Measurements from ENCODE around the gene CDS2.
A peak's percentile ranks its signal among the peaks of the same experiment; 100 is the strongest.

Gene CDS2

DNA sequence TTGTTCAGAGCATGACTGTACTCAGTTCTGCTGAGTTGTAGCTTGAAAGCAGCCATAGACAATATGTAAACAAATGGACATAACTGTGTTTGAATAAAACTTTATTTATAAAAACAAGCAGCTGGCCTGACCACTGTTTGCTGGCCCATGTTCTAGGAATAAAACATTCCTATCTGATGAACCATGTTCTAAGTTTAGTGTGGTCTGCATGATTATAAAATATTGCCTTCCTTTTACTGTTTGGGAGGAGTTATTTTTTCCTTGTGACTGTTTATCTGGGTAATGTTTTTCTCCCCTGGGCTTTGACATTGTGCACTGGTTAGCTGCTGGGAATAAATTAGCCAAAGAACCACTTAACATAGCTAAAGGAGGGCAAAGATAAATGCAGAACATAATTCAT is 55.1 kb downstream of the CDS2 start:
- DNase-seq, result no peak

DNA sequence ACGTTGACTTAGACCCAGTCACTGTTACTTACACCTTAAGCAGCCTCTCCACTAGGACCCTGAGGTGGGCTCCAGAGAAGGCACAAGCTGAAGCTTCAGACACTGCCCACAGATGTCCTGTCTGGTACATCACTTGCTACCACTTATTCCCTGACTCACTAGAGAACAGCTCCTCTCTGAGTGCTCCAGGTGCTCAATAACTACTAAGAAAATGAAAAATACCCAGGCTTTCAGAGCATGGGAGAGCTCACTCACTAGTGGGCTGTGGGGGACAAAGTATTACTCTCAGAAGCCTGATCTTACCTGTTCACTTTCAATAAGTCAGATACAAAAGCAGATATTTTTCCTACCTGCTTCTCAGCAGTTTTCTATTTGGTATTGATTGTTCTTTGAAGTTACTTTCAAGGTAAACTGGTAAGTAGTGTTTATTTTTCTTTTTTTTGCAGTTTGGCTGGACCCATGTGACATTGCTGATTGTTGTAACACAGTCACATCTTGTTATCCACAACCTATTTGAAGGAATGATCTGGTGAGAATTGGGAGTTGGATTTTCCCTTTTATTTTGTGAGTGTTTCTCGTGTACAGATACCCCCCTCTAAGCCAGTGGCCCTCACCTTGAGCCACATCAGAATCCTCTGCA is 55.9 kb downstream of the CDS2 start:
- no peak for DNase-seq

DNA sequence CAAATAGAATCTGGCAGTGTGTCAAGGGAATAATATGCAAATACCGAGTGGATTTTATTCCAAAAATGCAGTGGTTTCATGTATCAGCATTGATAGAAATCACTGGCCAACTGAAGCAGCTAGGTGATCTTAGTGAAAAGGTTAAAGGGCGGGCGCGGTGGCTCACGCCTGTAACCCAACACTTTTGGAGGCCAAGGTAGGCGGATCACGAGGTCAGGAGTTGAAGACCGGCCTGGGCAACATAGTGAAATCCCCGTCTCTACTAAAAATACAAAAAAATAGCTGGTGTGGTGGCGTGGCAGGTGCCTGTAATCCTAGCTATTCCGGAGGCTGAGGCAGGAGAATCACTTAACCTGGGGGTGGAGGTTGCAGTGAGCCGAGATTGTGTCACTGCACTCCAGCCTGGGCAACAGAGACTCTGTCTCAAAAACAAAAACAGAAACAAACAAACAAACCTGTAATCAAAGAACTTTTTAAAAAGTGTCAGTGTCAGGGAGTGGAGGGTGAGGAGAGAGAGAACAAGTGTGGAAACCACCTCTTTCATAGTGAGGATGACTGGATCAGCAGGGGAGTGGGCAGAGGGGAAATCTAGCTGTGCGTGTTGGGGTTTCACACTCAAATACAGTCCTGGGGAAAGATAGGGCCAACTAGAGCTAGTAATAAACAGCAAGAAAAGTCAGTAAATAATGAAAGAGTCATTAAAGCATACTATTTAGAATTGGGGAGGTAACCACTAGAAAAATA is 57.1 kb downstream of the CDS2 start:
- DNase-seq, result no peak

DNA sequence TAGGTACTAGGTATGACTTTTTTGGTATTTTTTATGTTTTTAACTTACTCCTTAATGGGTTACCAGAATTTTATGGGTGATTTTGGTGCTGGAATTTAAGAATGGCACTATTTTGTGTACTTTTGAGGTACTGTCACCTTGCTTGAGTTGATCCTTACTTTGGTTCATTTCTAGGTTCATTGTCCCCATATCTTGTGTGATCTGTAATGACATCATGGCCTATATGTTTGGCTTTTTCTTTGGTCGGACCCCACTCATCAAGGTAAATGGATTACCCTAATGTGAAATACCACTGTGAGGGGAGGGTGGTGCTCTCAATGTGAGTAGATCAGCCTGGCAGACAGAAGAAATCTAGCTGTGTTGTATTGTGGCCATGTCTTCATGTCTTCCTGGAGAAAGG is 57.9 kb downstream of the CDS2 start:
- no peak for DNase-seq

DNA sequence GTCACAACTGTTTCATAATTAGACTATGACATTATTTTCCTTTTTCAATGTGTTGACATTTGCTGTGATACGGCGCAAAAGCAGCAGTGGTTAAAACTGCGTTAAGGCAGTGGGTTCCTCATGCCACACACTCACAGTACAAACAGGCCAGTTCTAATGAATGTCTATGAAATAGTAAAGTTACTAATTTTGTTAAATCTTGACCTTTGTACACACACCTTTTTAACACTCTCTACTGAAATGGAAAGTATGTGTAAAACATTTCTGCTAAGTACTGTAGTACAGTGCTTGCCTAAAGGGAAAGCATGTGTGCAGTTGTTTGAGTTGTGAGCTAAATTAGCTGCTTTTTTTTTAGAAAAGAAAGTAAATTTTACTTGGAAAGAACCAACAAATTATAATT is 60.3 kb downstream of the CDS2 start:
- DNase-seq, result no peak

DNA sequence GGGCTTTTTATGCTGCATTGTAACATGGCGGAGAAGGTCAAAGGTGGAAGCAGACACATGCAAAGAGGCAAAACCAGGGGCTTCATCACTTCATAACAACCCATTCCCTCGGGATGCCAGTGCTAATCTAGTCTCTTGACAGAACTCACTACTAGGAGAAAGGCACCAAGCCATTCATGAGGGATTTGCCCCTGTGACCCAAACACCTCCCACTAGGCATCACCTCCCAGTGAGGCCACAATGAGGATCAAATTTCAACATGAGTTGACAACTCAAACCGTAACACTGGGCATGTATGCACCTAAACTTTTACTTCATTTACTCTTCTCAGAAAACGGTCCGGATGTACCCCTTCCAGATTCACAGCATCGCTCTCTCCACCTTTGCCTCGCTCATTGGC is 61.9 kb downstream of the CDS2 start:
- DNase-seq, result no peak

DNA sequence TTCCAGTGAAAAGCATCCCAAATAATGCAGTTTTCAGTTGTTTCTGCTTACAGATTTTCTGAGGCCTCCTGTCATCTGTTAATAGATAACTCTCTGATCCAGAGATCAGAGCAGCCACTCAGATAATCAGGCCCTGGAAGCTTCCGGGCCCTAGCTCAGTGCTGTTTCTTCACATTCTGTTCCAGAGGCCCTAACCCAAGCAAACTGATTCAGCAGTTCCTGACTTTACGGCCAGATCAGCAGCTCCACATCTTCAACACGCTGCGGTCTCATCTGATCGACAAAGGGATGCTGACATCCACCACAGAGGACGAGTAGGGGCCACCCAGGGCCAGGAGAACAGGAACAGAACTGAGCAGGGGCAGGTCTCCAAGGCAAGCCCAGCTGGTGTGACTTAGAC is 63.1 kb downstream of the CDS2 start:
- DNase-seq, result no peak

DNA sequence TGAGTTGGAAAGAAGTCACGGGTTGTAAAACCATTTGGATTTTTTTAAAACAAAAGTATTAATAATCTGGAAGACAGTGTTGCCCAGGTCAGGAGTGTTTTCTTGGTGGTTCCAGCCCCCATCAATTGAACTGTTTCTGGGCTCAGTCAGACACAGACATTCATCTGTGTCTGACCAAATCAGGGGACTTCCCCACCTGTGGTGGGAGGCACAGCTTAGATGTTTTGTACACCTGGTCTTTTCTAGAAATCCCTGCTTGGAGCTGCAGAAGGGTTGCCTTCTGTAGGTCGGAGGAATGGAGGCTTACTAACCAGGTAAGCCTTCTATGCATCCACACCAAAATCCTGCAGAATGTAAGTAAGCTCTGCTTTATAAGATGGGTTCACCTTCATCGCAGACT is 63.6 kb downstream of the CDS2 start:
- no peak for DNase-seq

DNA sequence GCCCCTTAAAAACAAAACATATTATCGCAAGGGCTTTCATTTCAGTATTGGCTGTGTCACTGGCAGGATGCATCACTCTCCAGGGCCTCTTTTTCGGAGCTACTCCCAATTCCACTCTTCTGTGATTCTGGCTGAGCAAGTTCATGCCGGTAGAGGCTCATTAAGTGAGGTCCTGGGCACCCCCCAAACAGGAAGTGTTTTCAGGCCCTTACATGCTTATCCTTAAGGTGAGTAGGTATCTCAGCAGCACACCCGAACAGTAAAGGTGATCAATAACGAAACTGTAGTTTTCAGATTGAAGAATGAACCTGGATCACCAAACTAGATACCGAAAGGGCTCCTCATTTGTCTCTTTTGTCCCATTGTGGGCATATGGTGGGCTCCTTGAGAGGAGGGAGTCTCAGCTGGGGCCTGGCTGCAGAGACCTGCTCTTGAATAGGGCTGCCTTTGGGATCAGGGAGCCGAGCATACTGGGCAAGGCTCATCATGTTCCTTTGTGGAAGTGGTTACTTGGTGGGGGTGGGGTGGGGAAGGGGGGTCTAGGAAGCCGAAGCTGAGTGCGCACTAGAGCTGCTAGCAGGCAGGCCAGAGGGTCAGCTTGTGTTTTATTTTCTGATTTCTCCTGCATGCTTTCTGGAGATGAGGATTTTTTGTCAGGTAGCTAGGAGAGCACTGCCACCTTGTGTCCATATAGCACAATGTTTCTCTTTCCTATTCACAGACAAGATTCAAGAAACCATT is 65.2 kb downstream of the CDS2 start:
- peak; percentile 57 for DNase-seq

DNA sequence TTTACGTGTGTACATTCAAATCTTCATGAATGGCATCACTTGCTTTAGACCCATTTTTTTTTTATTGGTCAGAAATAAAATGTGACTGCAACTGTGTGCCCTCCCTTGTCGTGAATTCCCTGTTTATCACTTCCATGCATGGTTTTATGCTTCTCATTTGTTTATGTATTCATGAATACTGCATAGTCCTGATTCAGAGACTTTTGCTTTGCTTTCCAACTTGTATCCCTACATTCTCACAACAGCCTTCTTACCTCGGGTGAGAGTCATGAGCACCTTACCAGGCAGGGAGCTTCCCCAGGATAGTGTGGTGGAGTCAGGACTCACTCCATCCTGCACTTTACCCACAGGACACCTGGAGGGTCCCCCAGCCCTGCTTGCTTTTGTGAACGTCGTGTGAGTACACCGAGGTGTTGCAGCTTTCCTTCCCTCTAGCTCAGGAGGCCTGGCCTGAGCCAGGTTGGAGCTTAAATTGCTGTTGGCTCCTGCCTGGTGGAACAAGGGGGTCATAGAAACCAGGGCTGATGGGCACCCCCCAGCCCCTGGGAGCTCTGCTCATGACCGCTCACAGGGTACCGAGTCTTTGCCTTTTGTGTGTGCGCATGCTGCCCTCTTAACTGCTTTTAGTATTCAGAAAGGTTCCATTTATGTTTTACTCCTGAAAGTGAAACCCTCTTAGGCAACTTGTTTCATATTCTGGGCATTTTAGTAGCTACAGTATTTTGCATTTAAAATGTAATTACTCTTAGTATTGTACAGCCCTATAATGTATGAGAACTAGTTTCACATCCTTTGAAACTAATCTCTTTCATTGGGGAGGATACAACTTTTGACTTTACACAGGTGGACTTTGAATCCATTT is 66.0 kb downstream of the CDS2 start:
- DNase-seq, result no peak

DNA sequence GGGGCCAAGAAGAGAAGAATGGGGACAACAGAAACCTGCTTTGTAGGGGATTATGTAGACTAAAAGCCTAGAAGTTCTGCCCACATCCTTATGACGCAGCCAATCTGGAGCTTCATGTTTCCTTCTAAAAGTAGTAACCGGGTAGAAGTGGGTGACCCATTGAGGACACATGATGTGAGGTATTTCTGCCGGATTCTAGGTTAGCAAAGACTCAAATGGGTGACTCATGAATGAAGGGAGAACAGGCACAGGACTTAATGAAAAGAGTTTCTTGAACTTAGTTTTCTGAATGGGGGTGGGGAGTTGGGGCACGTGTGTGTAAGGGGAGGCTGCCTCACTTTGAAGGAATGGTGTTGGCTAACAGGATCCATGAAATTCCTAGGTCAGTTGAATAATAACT is 68.8 kb downstream of the CDS2 start:
- no peak for DNase-seq

DNA sequence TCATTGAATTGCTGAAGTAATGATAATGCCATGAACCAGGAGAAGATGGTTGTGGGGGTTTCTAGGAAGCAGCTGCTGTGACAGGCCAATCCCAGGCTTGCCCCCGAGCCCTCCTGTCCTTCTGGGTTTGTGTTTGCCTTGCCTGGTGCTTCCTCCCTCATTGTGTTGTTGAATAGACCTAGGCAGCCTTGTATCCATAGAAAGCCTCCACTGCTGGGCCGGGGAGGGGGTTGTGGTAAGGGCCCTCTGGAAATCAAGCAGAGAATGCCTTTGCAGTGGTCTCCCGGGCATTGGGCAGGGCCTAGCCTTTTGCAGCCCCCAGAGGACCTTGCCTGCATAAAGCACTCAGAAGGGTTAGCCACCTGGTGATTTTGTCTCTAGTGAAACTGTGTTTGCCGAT is 69.3 kb downstream of the CDS2 start:
- DNase-seq, result no peak

DNA sequence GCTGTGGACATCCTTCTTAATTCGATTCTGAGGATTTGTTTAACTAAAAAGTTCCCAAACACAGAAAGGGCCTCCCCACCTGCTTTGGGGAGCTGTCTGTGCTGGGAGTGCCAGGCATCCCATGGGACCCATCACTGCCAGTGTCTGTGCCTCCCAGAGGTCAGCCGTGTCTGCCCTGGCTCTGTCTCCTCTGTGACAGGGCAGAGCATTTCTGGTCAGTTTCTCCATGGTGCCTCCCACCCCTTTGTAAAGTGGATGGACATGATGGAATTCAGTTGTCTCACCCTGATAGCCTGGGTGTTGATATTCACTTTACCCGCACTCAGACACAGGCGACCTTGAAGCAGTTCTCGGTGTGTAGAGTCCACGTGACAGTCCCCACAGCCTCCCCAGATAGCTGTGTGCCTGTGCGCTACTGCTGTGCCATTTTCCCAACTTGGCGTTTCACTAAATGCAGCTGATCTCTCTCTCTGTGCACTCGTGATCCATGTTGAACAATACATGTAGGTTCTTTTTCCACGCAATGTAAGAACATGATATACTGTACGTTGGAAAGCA is 70.5 kb downstream of the CDS2 start:
- no peak for DNase-seq

DNA sequence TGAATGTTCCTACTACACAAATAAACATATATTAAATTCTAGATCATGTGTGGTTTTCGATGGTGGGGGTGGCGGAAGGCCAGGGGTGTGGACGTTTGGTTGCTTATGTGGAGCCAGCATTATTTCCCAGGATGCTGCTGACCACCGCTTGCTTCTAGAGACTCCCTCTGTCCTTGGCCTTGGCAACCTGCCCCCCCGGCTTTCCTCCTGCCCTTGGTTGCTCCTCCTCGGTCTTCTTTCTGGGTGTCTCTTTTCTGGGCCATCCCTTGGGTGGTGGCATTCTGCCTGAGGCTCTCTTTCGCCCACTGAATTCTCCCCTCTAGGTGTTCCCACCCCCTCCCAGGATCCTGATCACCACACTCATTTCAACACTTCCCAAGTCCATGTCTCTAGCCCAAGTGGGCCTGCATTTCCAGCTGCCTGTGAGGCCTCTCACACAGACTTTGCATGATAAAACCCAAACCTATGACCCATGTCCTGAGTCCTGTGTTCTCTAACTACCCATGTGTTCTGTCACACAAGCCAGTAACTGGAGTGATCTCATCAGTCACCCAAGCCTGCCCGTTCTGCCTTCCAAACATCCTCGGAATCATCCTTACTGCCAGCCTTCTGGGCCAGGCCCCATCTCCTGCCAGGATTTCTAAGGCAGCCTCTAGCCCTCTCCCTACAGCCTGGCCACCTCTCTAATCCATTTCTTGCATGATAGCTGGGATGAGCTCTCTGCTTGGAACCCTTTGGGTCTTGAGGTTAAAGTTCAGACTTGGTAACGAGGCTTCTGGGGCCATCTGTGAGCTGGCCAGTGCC is 71.2 kb downstream of the CDS2 start:
- DNase-seq, result no peak

DNA sequence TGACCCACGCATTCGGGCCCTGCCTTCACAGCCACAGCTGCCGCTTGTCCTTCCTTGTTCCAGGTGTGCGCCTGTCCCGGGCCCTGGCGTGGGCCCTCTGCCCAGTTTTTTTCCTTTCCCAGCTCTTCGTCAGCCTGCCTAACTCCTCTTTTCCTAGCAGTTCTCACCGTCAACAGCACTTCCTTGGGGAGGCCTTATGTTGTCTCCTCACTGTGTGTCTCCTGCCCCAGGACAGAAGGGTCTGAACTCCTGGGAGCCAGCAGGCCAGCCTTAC is 71.8 kb downstream of the CDS2 start:
- DNase-seq, result no peak

DNA sequence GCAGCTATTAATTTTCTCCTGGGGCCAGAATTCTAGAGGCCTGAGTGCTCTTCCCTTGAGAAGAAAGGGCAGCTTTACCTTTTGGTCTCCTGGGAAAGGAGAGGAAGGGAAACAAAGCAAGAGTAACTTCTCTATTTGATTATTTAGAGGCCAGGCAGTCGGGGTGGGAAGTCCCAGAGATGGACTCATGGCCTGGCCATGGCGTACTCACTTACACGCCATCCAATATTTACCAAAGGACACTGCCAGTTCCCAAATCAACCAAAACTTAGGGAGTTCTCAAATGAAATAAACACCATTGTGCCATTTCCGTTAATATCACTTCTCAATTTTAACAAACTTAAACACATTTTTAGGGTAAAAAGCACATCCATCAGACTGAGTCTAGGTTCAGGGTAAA is 76.6 kb downstream of the CDS2 start:
- no peak for DNase-seq

DNA sequence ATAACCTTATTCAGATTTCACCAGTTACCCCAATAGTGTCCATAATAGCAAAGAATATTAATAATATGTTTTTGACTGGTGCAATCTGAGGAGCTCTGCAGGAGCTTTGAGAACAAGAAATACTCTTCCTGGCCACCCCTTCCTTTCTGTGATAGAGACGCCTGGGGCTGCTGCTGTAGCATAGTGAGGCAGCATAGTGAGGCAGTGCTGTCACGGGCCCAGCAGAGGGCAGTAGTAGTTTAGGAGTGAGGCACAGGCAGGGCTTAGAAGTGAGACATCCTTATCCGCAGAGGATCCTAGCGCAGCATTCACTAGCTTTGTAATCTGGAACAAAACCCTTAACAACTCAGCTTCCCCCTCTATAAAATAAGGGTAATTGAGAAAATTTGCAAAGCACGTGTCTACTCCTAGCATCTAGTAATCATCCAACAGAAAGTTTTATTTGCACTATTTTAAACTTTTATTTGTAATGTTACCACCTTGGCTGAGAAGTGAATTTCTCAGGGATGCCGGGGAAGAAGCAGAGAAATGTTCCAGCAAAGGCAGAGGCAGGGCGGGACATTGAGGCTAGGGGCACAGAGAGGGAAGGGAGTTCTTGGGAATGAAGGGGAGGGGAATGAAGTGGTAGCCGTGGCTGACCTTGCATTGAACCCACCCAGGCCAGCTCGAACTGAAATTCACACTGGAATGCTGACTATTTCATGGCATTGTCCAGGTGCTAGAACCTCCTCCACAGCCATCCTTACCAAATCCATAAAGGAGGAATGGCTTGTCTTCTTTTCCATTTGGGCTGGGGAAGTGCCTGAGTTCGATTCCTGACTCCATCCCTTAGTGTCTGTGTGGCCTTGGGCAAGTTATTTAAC is 78.8 kb downstream of the CDS2 start:
- DNase-seq, result peak; percentile 73

DNA sequence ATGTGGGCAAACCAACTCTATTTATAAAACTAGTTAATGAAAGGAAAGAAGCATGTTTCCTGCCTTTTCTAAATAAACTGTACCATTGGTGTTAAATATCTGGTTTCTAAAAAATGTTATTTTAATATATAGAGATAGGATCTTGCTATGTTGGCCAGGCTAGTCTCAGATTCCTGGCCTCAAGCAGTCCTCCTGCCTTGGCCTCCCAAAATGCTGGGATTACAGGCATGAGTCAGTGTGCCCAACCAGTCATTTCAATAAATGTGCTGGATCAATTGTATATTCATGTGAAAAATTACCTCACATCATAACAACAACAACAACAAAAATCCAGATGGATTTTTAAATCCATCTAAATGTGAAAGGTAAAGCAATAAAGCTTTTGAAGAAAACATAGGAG is 80.3 kb downstream of the CDS2 start:
- no peak for DNase-seq

DNA sequence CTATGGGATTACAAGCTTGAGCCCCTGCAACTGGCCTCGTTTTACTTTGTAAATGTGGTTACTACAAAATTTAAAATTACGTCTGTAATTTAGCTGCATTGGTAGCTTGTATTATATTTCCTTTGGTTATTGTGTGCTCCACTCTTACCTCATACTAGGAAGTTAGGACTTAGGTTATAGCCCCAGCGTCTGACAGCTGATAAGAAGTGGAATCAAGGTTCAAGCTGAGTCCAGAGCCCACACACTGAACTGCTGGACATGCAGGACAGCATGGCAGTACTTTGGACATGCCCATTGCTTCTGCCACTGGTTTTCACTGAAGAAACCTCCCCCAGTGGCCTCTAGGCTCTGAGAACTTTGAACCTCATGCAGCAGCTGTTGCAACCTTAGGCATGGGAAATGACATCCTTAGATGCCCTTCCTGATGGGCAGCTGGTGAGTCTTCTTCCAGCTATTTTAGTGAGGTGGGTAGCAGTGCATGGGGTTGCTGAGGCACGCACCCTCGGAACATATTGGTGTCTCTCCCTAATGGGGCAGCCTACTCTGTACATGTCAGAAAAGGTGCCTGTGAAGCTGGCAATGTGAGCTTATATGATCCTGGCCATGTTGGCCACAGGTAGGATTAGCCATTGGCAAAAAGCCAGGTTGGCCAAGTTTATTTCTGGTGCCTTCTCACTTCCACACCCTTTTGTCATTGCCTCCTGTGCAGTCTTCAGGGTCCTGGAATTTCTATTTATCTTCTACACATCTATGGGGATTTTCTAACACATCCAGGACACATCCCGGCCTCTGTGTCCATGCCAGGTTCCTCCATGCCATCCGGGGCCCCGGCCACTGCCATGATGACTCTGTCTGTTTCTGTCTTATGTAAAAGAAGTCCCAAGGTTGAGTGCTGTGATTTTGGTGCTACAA is 85.3 kb downstream of the CDS2 start:
- DNase-seq, result no peak

DNA sequence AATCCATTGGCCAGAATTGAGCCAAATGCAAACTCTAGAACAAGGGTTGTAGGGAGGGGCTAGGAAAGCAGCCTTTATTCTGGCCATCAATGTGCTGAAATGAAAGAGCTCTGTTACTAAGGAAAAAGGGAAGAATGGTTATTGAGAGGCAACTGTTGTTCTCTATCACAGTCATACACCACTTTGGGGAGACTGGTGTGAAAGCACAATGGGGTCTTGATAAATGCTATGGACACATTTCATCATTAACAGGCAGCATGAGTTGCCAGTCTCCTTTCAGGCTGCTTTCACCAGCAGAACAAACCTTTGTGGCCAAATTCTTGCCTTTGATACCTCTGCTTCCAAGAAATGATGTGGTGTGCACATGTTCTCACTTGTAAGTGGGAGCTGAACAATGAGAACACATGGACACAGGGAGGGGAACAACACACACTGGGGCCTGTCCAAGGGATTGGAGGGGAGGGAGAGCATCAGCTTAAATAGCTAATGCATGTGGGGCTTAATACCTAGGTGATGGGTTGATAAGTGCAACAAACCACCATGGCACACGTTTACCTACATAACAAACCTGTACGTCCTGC is 86.2 kb downstream of the CDS2 start:
- DNase-seq, result no peak
